ENCODE measurements around the gene ITPRID2.

DNA sequence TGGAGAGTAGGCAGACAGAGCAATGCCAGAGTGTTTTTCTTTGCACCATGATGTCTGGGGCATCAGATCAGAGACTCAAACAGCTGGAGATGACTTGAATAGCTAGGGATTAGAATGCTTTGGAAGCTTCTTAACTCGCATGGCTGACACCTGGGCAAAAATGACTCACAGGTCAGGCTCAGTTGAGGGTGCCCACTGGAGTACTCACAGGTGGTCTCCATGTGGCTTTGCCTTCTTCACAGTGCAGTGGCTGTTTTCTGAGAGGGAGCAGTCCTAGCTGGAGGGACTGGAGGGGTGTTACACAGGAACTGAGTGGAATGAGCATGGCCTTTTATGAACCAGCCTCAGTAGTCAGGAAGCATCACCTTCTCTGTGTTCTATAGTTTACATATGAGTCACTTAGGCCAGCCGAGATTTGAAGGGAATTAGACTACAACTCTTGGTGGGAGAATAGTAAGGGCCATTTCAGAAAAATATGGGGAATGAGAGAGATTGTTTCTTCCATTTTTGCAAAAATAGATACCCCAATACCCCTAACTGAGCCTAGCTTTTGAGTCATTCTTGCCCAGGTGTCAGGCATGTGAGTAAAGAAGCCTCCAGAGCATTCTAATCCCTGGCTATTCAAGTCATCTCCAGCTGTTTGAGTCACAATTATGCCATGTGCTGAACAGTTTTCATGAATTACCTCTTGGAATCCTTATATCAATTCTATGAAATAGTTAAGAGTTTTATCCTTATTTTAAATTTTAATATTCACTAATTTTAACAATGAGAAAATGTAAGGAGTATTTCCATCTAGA lies 87.0 kb downstream of the ITPRID2 start:
- TF ChIP-seq SUZ12 (IDR thresholded peaks at IDR 0.05): no peak
- TF ChIP-seq, protein P1, sequence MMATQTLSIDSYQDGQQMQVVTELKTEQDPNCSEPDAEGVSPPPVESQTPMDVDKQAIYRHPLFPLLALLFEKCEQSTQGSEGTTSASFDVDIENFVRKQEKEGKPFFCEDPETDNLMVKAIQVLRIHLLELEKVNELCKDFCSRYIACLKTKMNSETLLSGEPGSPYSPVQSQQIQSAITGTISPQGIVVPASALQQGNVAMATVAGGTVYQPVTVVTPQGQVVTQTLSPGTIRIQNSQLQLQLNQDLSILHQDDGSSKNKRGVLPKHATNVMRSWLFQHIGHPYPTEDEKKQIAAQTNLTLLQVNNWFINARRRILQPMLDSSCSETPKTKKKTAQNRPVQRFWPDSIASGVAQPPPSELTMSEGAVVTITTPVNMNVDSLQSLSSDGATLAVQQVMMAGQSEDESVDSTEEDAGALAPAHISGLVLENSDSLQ (IDR thresholded peaks at IDR 0.05): no peak

Data from HEK293T (cell line).